Memory B cell (primary cell): ENCODE results near the gene USP12.
A peak's percentile ranks its signal among the peaks of the same experiment; 100 is the strongest.

Experiments
- ATAC-seq: fragments of 150-1000 bp; cut with Tn5 transposase; 2 replicates; pipeline ENCODE4 v1.10.0; 2021; ENCODE audit warnings: low read depth, mild to moderate bottlenecking, moderate library complexity
- DNase-seq, 2 donors: peaks; one replicate each; pipeline ENCODE4 v3.0.0; 2022; ENCODE audit warnings: low spot score in 2 of 2
- H3K27ac Mint-ChIP-seq: one replicate; pipeline ENCODE4 v1.8.0; 2022; ENCODE audit warnings: mild to moderate bottlenecking, moderate library complexity, mixed read lengths
- H3K27me3 Mint-ChIP-seq: one replicate; pipeline ENCODE4 v1.8.0; 2022; ENCODE audit warnings: mixed read lengths
- H3K36me3 Mint-ChIP-seq: one replicate; pipeline ENCODE4 v1.8.0; 2022; ENCODE audit warnings: mild to moderate bottlenecking, mixed read lengths
- H3K4me1 Mint-ChIP-seq: one replicate; pipeline ENCODE4 v1.8.0; 2022; ENCODE audit warnings: mixed read lengths
- H3K4me3 Mint-ChIP-seq: one replicate; pipeline ENCODE4 v1.8.0; 2022; ENCODE audit warnings: mild to moderate bottlenecking, moderate library complexity, mixed read lengths
- H3K9me3 Mint-ChIP-seq: one replicate; pipeline ENCODE4 v1.8.0; 2022; ENCODE audit warnings: mixed read lengths

USP12 gene

GRCh38 chr13:27174766-27175455, 3.3 kb upstream of the USP12 start:
- Mint-ChIP-seq H3K36me3 (no peaks in the 10 kb centered on the region), H3K4me3 (peak overlapping the region; percentile 30), H3K27me3 (no peaks in the 10 kb centered on the region), H3K9me3 (no peaks in the 10 kb centered on the region), H3K27ac (peak overlapping the region; percentile 73), H3K4me1 (peaks cover 32% of the 10 kb centered on the region)
- DNase-seq (no peak), ATAC-seq (no peak)

- no peaks in the 10 kb centered on the region for H3K9me3 Mint-ChIP-seq
- DNase-seq (peak in 1 of 2 donors; percentile 16), ATAC-seq (peak; percentile 13)
- H3K36me3 Mint-ChIP-seq, result no peaks in the 10 kb centered on the region
- H3K4me3 Mint-ChIP-seq, result peak overlapping the region; percentile 94
- no peaks in the 10 kb centered on the region for H3K27me3 Mint-ChIP-seq
- H3K4me1 Mint-ChIP-seq, result peaks cover 44% of the 10 kb centered on the region
- peak overlapping the region; percentile 96 for H3K27ac Mint-ChIP-seq
Measured at GRCh38 chr13:27172495-27172842, 858 bp upstream of the USP12 start.

- H3K36me3 Mint-ChIP-seq, result no peaks in the 10 kb centered on the region
- ATAC-seq, result peak; percentile 82
- DNase-seq, result peak; percentile 90 to 93
- H3K4me1 Mint-ChIP-seq, result peaks cover 44% of the 10 kb centered on the region
- no peaks in the 10 kb centered on the region for H3K9me3 Mint-ChIP-seq
- H3K27me3 Mint-ChIP-seq, result no peaks in the 10 kb centered on the region
- peak overlapping the region; percentile 96 for H3K27ac Mint-ChIP-seq
- H3K4me3 Mint-ChIP-seq, result peak overlapping the region; percentile 94
Measured at GRCh38 chr13:27171827-27172494, 350 bp upstream of the USP12 start.

GRCh38 chr13:27170516-27171243, 931 bp downstream of the USP12 start:
- Mint-ChIP-seq H3K27me3 (no peaks in the 10 kb centered on the region), H3K4me1 (peaks cover 41% of the 10 kb centered on the region), H3K4me3 (peak overlapping the region; percentile 94), H3K9me3 (no peaks in the 10 kb centered on the region), H3K36me3 (no peaks in the 10 kb centered on the region), H3K27ac (peak overlapping the region; percentile 89)
- no peak for ATAC-seq
- peak; percentile 18 to 27 for DNase-seq

GRCh38 chr13:27170221-27170515, 1.4 kb downstream of the USP12 start:
- H3K27me3 Mint-ChIP-seq, result no peaks in the 10 kb centered on the region
- peak overlapping the region; percentile 94 for H3K4me3 Mint-ChIP-seq
- DNase-seq (no peak), ATAC-seq (no peak)
- H3K9me3 Mint-ChIP-seq, result no peaks in the 10 kb centered on the region
- H3K36me3 Mint-ChIP-seq, result no peaks in the 10 kb centered on the region
- peaks cover 43% of the 10 kb centered on the region for H3K4me1 Mint-ChIP-seq
- H3K27ac Mint-ChIP-seq, result peak overlapping the region; percentile 89

- peaks cover 39% of the 10 kb centered on the region for H3K4me1 Mint-ChIP-seq
- H3K27me3 Mint-ChIP-seq, result no peaks in the 10 kb centered on the region
- H3K27ac Mint-ChIP-seq, result peak overlapping the region; percentile 89
- no peak for ATAC-seq
- no peaks in the 10 kb centered on the region for H3K9me3 Mint-ChIP-seq
- no peak for DNase-seq
- peak overlapping the region; percentile 47 for H3K4me3 Mint-ChIP-seq
- H3K36me3 Mint-ChIP-seq, result no peaks in the 10 kb centered on the region
Measured at GRCh38 chr13:27168906-27169657, 2.5 kb downstream of the USP12 start.

- Mint-ChIP-seq H3K4me3 (no peak overlapping the region), H3K9me3 (no peaks in the 10 kb centered on the region), H3K27me3 (no peaks in the 10 kb centered on the region), H3K36me3 (peaks cover 3% of the 10 kb centered on the region), H3K4me1 (peaks cover 44% of the 10 kb centered on the region), H3K27ac (peak overlapping the region; percentile 25)
- DNase-seq, result no peak
- ATAC-seq, result no peak
Measured at GRCh38 chr13:27168086-27168485, 3.5 kb downstream of the USP12 start.

GRCh38 chr13:27166313-27166712, 5.3 kb downstream of the USP12 start:
- peaks cover 51% of the 10 kb centered on the region for H3K4me1 Mint-ChIP-seq
- ATAC-seq, result no peak

GRCh38 chr13:27161980-27162379, 9.6 kb downstream of the USP12 start:
- Mint-ChIP-seq H3K9me3 (no peaks in the 10 kb centered on the region), H3K27ac (peak overlapping the region; percentile 31), H3K4me1 (peaks cover 54% of the 10 kb centered on the region), H3K4me3 (no peak overlapping the region), H3K36me3 (peaks cover 5% of the 10 kb centered on the region), H3K27me3 (no peaks in the 10 kb centered on the region)
- no peak for DNase-seq
- ATAC-seq, result peak; percentile 34

More at GRCh38 chr13:27166313-27166712, 5.3 kb downstream of the USP12 start:
- H3K27ac Mint-ChIP-seq, result peak overlapping the region; percentile 33
- DNase-seq, result no peak
- H3K4me3 Mint-ChIP-seq, result no peak overlapping the region
- H3K36me3 Mint-ChIP-seq, result peaks cover 3% of the 10 kb centered on the region
- no peaks in the 10 kb centered on the region for H3K9me3 Mint-ChIP-seq
- no peaks in the 10 kb centered on the region for H3K27me3 Mint-ChIP-seq

GRCh38 chr13:27161423-27161822, 10.2 kb downstream of the USP12 start:
- no peaks in the 10 kb centered on the region for H3K27me3 Mint-ChIP-seq

GRCh38 chr13:27160657-27161295, 10.8 kb downstream of the USP12 start:
- DNase-seq (no peak), ATAC-seq (peak; percentile 17)
- no peaks in the 10 kb centered on the region for H3K9me3 Mint-ChIP-seq
- no peaks in the 10 kb centered on the region for H3K27me3 Mint-ChIP-seq
- peaks cover 49% of the 10 kb centered on the region for H3K4me1 Mint-ChIP-seq
- peak overlapping the region; percentile 57 for H3K27ac Mint-ChIP-seq
- peak overlapping the region; percentile 43 for H3K4me3 Mint-ChIP-seq
- H3K36me3 Mint-ChIP-seq, result peaks cover 11% of the 10 kb centered on the region

More at GRCh38 chr13:27161423-27161822, 10.2 kb downstream of the USP12 start:
- ATAC-seq (no peak), DNase-seq (no peak)
- Mint-ChIP-seq H3K4me1 (peaks cover 51% of the 10 kb centered on the region), H3K9me3 (no peaks in the 10 kb centered on the region), H3K36me3 (peaks cover 7% of the 10 kb centered on the region), H3K27ac (peak overlapping the region; percentile 31), H3K4me3 (no peak overlapping the region)

- DNase-seq, result no peak
- Mint-ChIP-seq H3K9me3 (no peaks in the 10 kb centered on the region), H3K27ac (peak overlapping the region; percentile 57), H3K27me3 (no peaks in the 10 kb centered on the region), H3K4me1 (peaks cover 45% of the 10 kb centered on the region), H3K4me3 (peak overlapping the region; percentile 12), H3K36me3 (peaks cover 11% of the 10 kb centered on the region)
- no peak for ATAC-seq
Measured at GRCh38 chr13:27159806-27160563, 11.6 kb downstream of the USP12 start.

- Mint-ChIP-seq H3K4me1 (peaks cover 48% of the 10 kb centered on the region), H3K9me3 (no peaks in the 10 kb centered on the region), H3K27ac (no peak overlapping the region), H3K27me3 (no peaks in the 10 kb centered on the region), H3K36me3 (peaks cover 14% of the 10 kb centered on the region), H3K4me3 (no peak overlapping the region)
- DNase-seq (no peak), ATAC-seq (no peak)
Measured at GRCh38 chr13:27158335-27158734, 13.3 kb downstream of the USP12 start.
